Germinal center (tissue), 1 donor: ENCODE results near the gene HECTD4.

Experiments
- DNase-seq: peaks from one replicate; pipeline ENCODE4 v3.0.0; 2012; ENCODE audit warnings: mixed read lengths, low spot score

The HECTD4 gene

GRCh38 chr12:112322441-112322840 is 59.8 kb downstream of the HECTD4 start:
- no peak for DNase-seq

- DNase-seq, result no peak
Observed at GRCh38 chr12:112321245-112321644, 61.0 kb downstream of the HECTD4 start.

- DNase-seq, result no peak
Observed at GRCh38 chr12:112319395-112319794, 62.8 kb downstream of the HECTD4 start.

- DNase-seq, result no peak
Observed at GRCh38 chr12:112317481-112317880, 64.8 kb downstream of the HECTD4 start.

- DNase-seq, result no peak
Observed at GRCh38 chr12:112314981-112315380, 67.2 kb downstream of the HECTD4 start.

GRCh38 chr12:112309797-112310196 is 72.4 kb downstream of the HECTD4 start:
- DNase-seq, result no peak

- DNase-seq, result no peak
Observed at GRCh38 chr12:112308652-112309051, 73.6 kb downstream of the HECTD4 start.

- DNase-seq, result no peak
Observed at GRCh38 chr12:112308161-112308560, 74.1 kb downstream of the HECTD4 start.

- DNase-seq, result no peak
Observed at GRCh38 chr12:112307317-112308011, 74.8 kb downstream of the HECTD4 start.

- no peak for DNase-seq
Observed at GRCh38 chr12:112305951-112306350, 76.3 kb downstream of the HECTD4 start.

GRCh38 chr12:112304436-112304835 is 77.8 kb downstream of the HECTD4 start:
- no peak for DNase-seq

- DNase-seq, result no peak
Observed at GRCh38 chr12:112303799-112304198, 78.4 kb downstream of the HECTD4 start.

- peak; percentile 8 for DNase-seq
Observed at GRCh38 chr12:112303004-112303403, 79.2 kb downstream of the HECTD4 start.

GRCh38 chr12:112299704-112300103 is 82.5 kb downstream of the HECTD4 start:
- no peak for DNase-seq

GRCh38 chr12:112297188-112297587 is 85.0 kb downstream of the HECTD4 start:
- DNase-seq, result no peak

- DNase-seq, result no peak
Observed at GRCh38 chr12:112296183-112296582, 86.0 kb downstream of the HECTD4 start.

GRCh38 chr12:112294793-112295192 is 87.4 kb downstream of the HECTD4 start:
- DNase-seq, result no peak

GRCh38 chr12:112288638-112289037 is 93.6 kb downstream of the HECTD4 start:
- DNase-seq, result no peak

GRCh38 chr12:112285600-112286401 is 96.4 kb downstream of the HECTD4 start:
- no peak for DNase-seq

GRCh38 chr12:112283546-112283945 is 98.7 kb downstream of the HECTD4 start:
- DNase-seq, result no peak

GRCh38 chr12:112282920-112283319 is 99.3 kb downstream of the HECTD4 start:
- DNase-seq, result no peak

GRCh38 chr12:112275836-112276235 is 106.4 kb downstream of the HECTD4 start:
- no peak for DNase-seq

GRCh38 chr12:112275207-112275606 is 107.0 kb downstream of the HECTD4 start:
- DNase-seq, result no peak

- no peak for DNase-seq
Observed at GRCh38 chr12:112270673-112271072, 111.6 kb downstream of the HECTD4 start.
